ENCODE measurements around the gene GPR180. TPM values are rescaled to one million over a fixed set of nuclear protein-coding genes. Genes with fewer than 3 reads are reported as not detected.
"Not testable (repeated sequence)": the region's sequence is repeated elsewhere in the genome, so short reads cannot be mapped to it uniquely, and the experiment has no call there.

GPR180 gene
- total and polyA plus RNA-seq, 4 experiments from 2014 or later: 1.6 to 5.3 (median 3.3) TPM

GRCh38 chr13:94636096-94636495, 34.4 kb downstream of the GPR180 start:
- H3K4me3 Mint-ChIP-seq; H3K4me3 ChIP-seq (ENCODE audit: low read length in 2 of 2); H3K27ac ChIP-seq (ENCODE audit: low read depth, low read length); H3K4me1 Mint-ChIP-seq; H3K9me3 ChIP-seq (ENCODE audit: control insufficient read depth in 1 of 2, low read length in 2 of 2); POLR2A ChIA-PET (ENCODE audit: partially characterized antibody); H3K36me3 ChIP-seq (ENCODE audit: insufficient read depth, low read length); H3K27me3 ChIP-seq (ENCODE audit: insufficient read depth, low read length); DNase-seq; H3K27ac Mint-ChIP-seq; intact Hi-C loops (cut with micrococcal nuclease); H3K27me3 Mint-ChIP-seq; H3K4me1 ChIP-seq (ENCODE audit: insufficient read depth, low read length): not testable (repeated sequence)
- H3K36me3 Mint-ChIP-seq: peaks cover 10 to 16% of the 10 kb centered on the region in 2 donors
- peaks cover 0 to 11% (median 4%) of the 10 kb centered on the region in 8 donors for H3K9me3 Mint-ChIP-seq
- CTCF ChIA-PET (ENCODE audit: partially characterized antibody): interaction anchor here (1.6 kb wide), 1 partner anchor 18 kb away, joined by 4 read pairs; no protein-coding TSS in a partner anchor

GRCh38 chr13:94636942-94637578, 35.4 kb downstream of the GPR180 start:
- no peak overlapping the region for H3K27ac ChIP-seq (ENCODE audit: low read depth, low read length)
- Mint-ChIP-seq H3K4me3 (no peak overlapping the region), H3K27me3 (no peaks in the 10 kb centered on the region), H3K4me1 (no peaks in the 10 kb centered on the region), H3K27ac (peak overlapping the region in 1 of 7 donors; percentile 43), H3K36me3 (peaks cover 2 to 11% of the 10 kb centered on the region in 2 donors), H3K9me3 (peaks cover 0 to 11% (median 4%) of the 10 kb centered on the region in 8 donors)
- intact Hi-C loops (cut with micrococcal nuclease): no loop called here
- no peaks in the 10 kb centered on the region for H3K36me3 ChIP-seq (ENCODE audit: insufficient read depth, low read length)
- no peaks in the 10 kb centered on the region for H3K27me3 ChIP-seq (ENCODE audit: insufficient read depth, low read length)
- H3K4me1 ChIP-seq (ENCODE audit: insufficient read depth, low read length): no peaks in the 10 kb centered on the region
- DNase-seq: no peak
- H3K4me3 ChIP-seq (ENCODE audit: low read length in 2 of 2): no peak overlapping the region
- POLR2A ChIA-PET (ENCODE audit: partially characterized antibody): no interaction called here
- CTCF ChIA-PET (ENCODE audit: partially characterized antibody): interaction anchor here (0.9 to 1.6 kb wide), 2 partner anchors 19 to 201 kb away, joined by 4 read pairs; no protein-coding TSS in a partner anchor
- H3K9me3 ChIP-seq (ENCODE audit: control insufficient read depth in 1 of 2, low read length in 2 of 2): no peaks in the 10 kb centered on the region

GRCh38 chr13:94637677-94638076, 36.0 kb downstream of the GPR180 start:
- DNase-seq; H3K27me3 Mint-ChIP-seq; POLR2A ChIA-PET (ENCODE audit: partially characterized antibody); H3K9me3 ChIP-seq (ENCODE audit: control insufficient read depth in 1 of 2, low read length in 2 of 2); H3K4me1 Mint-ChIP-seq; intact Hi-C loops (cut with micrococcal nuclease); H3K27ac Mint-ChIP-seq; H3K4me3 ChIP-seq (ENCODE audit: low read length in 2 of 2); H3K4me1 ChIP-seq (ENCODE audit: insufficient read depth, low read length); H3K27me3 ChIP-seq (ENCODE audit: insufficient read depth, low read length); H3K27ac ChIP-seq (ENCODE audit: low read depth, low read length); H3K36me3 ChIP-seq (ENCODE audit: insufficient read depth, low read length); H3K36me3 Mint-ChIP-seq; H3K4me3 Mint-ChIP-seq: not testable (repeated sequence)
- H3K9me3 Mint-ChIP-seq: peaks cover 0 to 11% (median 4%) of the 10 kb centered on the region in 8 donors
- CTCF ChIA-PET (ENCODE audit: partially characterized antibody): interaction anchor here (1.6 kb wide), 1 partner anchor 20 kb away, joined by 4 read pairs; no protein-coding TSS in a partner anchor

GRCh38 chr13:94640721-94641120, 39.1 kb downstream of the GPR180 start:
- no peaks in the 10 kb centered on the region for H3K36me3 ChIP-seq (ENCODE audit: insufficient read depth, low read length)
- no peaks in the 10 kb centered on the region for H3K36me3 Mint-ChIP-seq
- no peak overlapping the region for H3K4me3 Mint-ChIP-seq
- no peak overlapping the region for H3K27ac ChIP-seq (ENCODE audit: low read depth, low read length)
- CTCF ChIA-PET (ENCODE audit: partially characterized antibody): no interaction called here
- H3K27me3 Mint-ChIP-seq: no peaks in the 10 kb centered on the region
- H3K4me1 ChIP-seq (ENCODE audit: insufficient read depth, low read length): no peaks in the 10 kb centered on the region
- DNase-seq: no peak
- no peaks in the 10 kb centered on the region for H3K4me1 Mint-ChIP-seq
- peaks cover 0 to 11% (median 4%) of the 10 kb centered on the region in 8 donors for H3K9me3 Mint-ChIP-seq
- no peak overlapping the region for H3K27ac Mint-ChIP-seq
- intact Hi-C loops (cut with micrococcal nuclease): no loop called here
- POLR2A ChIA-PET (ENCODE audit: partially characterized antibody): no interaction called here
- H3K9me3 ChIP-seq (ENCODE audit: control insufficient read depth in 1 of 2, low read length in 2 of 2): no peaks in the 10 kb centered on the region
- H3K4me3 ChIP-seq (ENCODE audit: low read length in 2 of 2): no peak overlapping the region
- H3K27me3 ChIP-seq (ENCODE audit: insufficient read depth, low read length): no peaks in the 10 kb centered on the region

GRCh38 chr13:94641409-94641941, 39.8 kb downstream of the GPR180 start:
- no peak overlapping the region for H3K4me3 Mint-ChIP-seq
- H3K4me3 ChIP-seq (ENCODE audit: low read length in 2 of 2): no peak overlapping the region
- no peaks in the 10 kb centered on the region for H3K4me1 Mint-ChIP-seq
- H3K9me3 Mint-ChIP-seq: peaks cover 0 to 9% (median 4%) of the 10 kb centered on the region in 8 donors
- no peaks in the 10 kb centered on the region for H3K4me1 ChIP-seq (ENCODE audit: insufficient read depth, low read length)
- H3K27ac Mint-ChIP-seq: no peak overlapping the region
- H3K27me3 Mint-ChIP-seq: no peaks in the 10 kb centered on the region
- no peaks in the 10 kb centered on the region for H3K27me3 ChIP-seq (ENCODE audit: insufficient read depth, low read length)
- ChIA-PET POLR2A (ENCODE audit: partially characterized antibody) (no interaction called here), CTCF (ENCODE audit: partially characterized antibody) (no interaction called here)
- no peak overlapping the region for H3K27ac ChIP-seq (ENCODE audit: low read depth, low read length)
- no peaks in the 10 kb centered on the region for H3K36me3 ChIP-seq (ENCODE audit: insufficient read depth, low read length)
- intact Hi-C loops (cut with micrococcal nuclease): no loop called here
- no peak for DNase-seq
- no peaks in the 10 kb centered on the region for H3K9me3 ChIP-seq (ENCODE audit: control insufficient read depth in 1 of 2, low read length in 2 of 2)
- H3K36me3 Mint-ChIP-seq: no peaks in the 10 kb centered on the region

GRCh38 chr13:94646904-94647303, 45.2 kb downstream of the GPR180 start:
- POLR2A ChIA-PET (ENCODE audit: partially characterized antibody): no interaction called here
- Histone ChIP-seq H3K4me1 (ENCODE audit: insufficient read depth, low read length) (no peaks in the 10 kb centered on the region), H3K27ac (ENCODE audit: low read depth, low read length) (no peak overlapping the region), H3K9me3 (ENCODE audit: control insufficient read depth in 1 of 2, low read length in 2 of 2) (no peaks in the 10 kb centered on the region), H3K27me3 (ENCODE audit: insufficient read depth, low read length) (no peaks in the 10 kb centered on the region), H3K36me3 (ENCODE audit: insufficient read depth, low read length) (no peaks in the 10 kb centered on the region), H3K4me3 (ENCODE audit: low read length in 2 of 2) (no peak overlapping the region)
- intact Hi-C loops (cut with micrococcal nuclease): no loop called here
- Mint-ChIP-seq H3K9me3 (no peaks in the 10 kb centered on the region), H3K36me3 (no peaks in the 10 kb centered on the region), H3K27ac (no peak overlapping the region), H3K27me3 (no peaks in the 10 kb centered on the region), H3K4me3 (no peak overlapping the region), H3K4me1 (no peaks in the 10 kb centered on the region)
- DNase-seq: no peak
- CTCF ChIA-PET (ENCODE audit: partially characterized antibody): no interaction called here

- Mint-ChIP-seq H3K27me3 (peaks cover 2 to 7% of the 10 kb centered on the region in 2 donors), H3K4me1 (no peaks in the 10 kb centered on the region), H3K27ac (no peak overlapping the region), H3K4me3 (no peak overlapping the region), H3K9me3 (no peaks in the 10 kb centered on the region), H3K36me3 (no peaks in the 10 kb centered on the region)
- Histone ChIP-seq H3K4me3 (ENCODE audit: low read length in 2 of 2) (no peak overlapping the region), H3K27ac (ENCODE audit: low read depth, low read length) (no peak overlapping the region), H3K4me1 (ENCODE audit: insufficient read depth, low read length) (no peaks in the 10 kb centered on the region), H3K9me3 (ENCODE audit: control insufficient read depth in 1 of 2, low read length in 2 of 2) (no peaks in the 10 kb centered on the region), H3K36me3 (ENCODE audit: insufficient read depth, low read length) (no peaks in the 10 kb centered on the region), H3K27me3 (ENCODE audit: insufficient read depth, low read length) (no peaks in the 10 kb centered on the region)
- ChIA-PET CTCF (ENCODE audit: partially characterized antibody) (no interaction called here), POLR2A (ENCODE audit: partially characterized antibody) (no interaction called here)
- intact Hi-C loops (cut with micrococcal nuclease): no loop called here
- DNase-seq: no peak
Observed at GRCh38 chr13:94656176-94656575, 54.5 kb downstream of the GPR180 start.

All from CD4-positive, alpha-beta memory T cell (primary cell).